GM18498 (cell line): Measurements from ENCODE around the gene LGR5.

Experiments
- ATAC-seq: cut with Tn5 transposase; IDR thresholded peaks from one replicate; pipeline ENCODE4 v1.9.1; 2021; ENCODE audit warnings: mild to moderate bottlenecking, moderate library complexity; ENCODE audit not compliant: unreplicated experiment

Gene LGR5

GRCh38 chr12:71591601-71592000 is 152.0 kb downstream of the LGR5 start:
- ATAC-seq = no peak

GRCh38 chr12:71592841-71593240 is 153.2 kb downstream of the LGR5 start:
- ATAC-seq = no peak

GRCh38 chr12:71594214-71594948 is 154.8 kb downstream of the LGR5 start:
- no peak for ATAC-seq

GRCh38 chr12:71599210-71599609 is 159.6 kb downstream of the LGR5 start:
- no peak for ATAC-seq

GRCh38 chr12:71601546-71601945 is 161.9 kb downstream of the LGR5 start:
- ATAC-seq = no peak

- no peak for ATAC-seq
Observed at GRCh38 chr12:71602761-71603577, 163.4 kb downstream of the LGR5 start.

GRCh38 chr12:71605039-71605438 is 165.4 kb downstream of the LGR5 start:
- ATAC-seq = no peak

- ATAC-seq = no peak
Observed at GRCh38 chr12:71607494-71608330, 168.1 kb downstream of the LGR5 start.

- no peak for ATAC-seq
Observed at GRCh38 chr12:71610031-71610795, 170.6 kb downstream of the LGR5 start.

- ATAC-seq = no peak
Observed at GRCh38 chr12:71621938-71622337, 182.3 kb downstream of the LGR5 start.

- no peak for ATAC-seq
Observed at GRCh38 chr12:71625476-71625875, 185.9 kb downstream of the LGR5 start.

- peak; percentile 69 for ATAC-seq
Observed at GRCh38 chr12:71626098-71626497, 186.5 kb downstream of the LGR5 start.

GRCh38 chr12:71626768-71627167 is 187.2 kb downstream of the LGR5 start:
- ATAC-seq = no peak

- ATAC-seq = no peak
Observed at GRCh38 chr12:71627438-71628002, 187.9 kb downstream of the LGR5 start.
